ENCODE measurements around the gene SFSWAP.

Gene SFSWAP

GRCh38 chr12:131836714-131837397 lies 126.0 kb downstream of the SFSWAP start:
- DNase-seq = no peak

DNA sequence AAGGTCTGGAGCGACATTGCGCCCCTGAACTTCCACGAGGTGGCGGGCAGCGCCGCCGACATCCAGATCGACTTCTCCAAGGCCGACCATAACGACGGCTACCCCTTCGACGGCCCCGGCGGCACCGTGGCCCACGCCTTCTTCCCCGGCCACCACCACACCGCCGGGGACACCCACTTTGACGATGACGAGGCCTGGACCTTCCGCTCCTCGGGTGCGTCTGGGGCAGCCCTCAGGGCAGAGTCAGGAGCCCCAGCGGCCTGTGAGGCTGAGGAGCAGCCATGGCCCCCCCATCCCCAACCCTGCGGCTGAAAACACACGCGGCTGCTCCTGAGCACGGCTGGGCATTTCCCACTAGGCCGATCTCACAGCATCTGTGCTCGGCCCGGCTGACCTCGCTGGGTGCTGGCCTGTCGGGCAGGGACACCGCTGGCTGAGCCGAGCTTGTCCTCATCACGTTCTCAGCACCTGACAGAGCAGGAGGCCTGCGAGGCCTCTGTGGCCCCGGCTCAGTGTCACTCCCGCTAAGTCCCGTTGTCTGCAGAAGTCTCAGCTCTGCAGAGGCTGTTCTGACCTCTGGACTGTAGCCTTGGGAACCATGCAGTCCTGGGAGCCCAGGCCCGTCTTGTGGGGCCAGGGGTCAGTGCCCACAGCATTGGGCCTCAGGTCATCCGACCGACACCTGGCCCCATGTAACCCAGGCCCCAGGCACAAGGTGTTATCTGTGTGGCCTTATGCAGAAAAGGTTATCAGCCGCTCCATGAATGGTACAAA lies 129.9 kb downstream of the SFSWAP start:
- DNase-seq = no peak

GRCh38 chr12:131841547-131841946 lies 130.7 kb downstream of the SFSWAP start:
- no peak for DNase-seq

DNA sequence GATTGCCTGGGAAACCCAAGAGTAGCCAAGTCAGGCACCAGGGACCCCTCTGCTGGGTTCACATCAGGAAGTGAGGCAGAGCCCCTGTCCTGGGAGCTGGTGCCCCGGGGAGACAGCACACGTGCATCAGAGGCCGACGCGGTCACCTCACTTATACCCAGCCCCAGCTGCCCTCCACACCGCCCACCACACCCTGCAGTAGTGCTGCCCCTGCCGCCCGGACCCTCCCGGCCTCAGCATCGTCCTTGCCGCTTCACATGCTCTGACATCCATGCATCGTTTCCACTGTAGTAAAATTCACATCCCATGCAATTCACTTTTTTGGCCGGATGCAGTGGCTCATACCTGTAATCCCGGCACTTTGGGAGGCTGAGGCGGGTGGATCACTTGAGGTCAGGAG lies 131.3 kb downstream of the SFSWAP start:
- no peak for DNase-seq

DNA sequence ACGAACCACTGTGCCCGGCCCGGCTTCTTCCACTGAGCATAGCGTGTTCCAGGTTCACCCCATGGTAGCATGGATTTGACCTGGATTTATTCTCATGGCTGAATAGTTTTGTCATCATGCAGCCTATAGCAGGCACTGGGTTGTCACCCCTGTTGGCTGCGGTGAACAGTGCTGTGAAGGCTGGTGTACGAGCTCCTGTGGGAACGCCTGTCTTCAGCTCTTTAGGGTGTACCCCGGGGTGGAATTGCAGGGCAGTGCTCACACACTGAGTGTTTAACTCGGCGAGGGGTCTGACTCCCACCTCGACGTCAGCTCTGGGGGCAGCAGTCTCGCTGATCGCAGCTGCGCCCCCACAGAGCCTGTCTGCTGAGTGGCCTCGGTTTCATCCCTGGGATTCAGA lies 132.6 kb downstream of the SFSWAP start:
- no peak for DNase-seq

- DNase-seq = no peak
Observed at GRCh38 chr12:131844140-131844539, 133.2 kb downstream of the SFSWAP start.

GRCh38 chr12:131844656-131845055 lies 133.8 kb downstream of the SFSWAP start:
- DNase-seq = no peak

DNA sequence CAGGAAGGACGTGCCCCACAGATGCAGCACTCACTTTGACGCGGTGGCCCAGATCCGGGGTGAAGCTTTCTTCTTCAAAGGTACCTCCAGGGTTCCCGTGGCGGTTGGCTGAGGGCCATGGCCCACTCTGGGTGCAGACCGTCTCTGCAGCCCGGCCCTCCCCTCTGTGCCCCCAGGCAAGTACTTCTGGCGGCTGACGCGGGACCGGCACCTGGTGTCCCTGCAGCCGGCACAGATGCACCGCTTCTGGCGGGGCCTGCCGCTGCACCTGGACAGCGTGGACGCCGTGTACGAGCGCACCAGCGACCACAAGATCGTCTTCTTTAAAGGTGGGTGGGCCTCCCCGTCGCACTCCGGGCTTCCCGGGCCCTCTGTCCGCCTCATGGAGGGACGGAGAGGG lies 134.2 kb downstream of the SFSWAP start:
- DNase-seq = no peak

GRCh38 chr12:131847456-131847855 lies 136.6 kb downstream of the SFSWAP start:
- no peak for DNase-seq

GRCh38 chr12:131848753-131849152 lies 137.9 kb downstream of the SFSWAP start:
- DNase-seq = no peak

Data from activated CD4-positive, alpha-beta T cell treated with anti-CD3 and anti-CD28 coated beads, Interleukin-2, amount 50 U/mL, for 48 hours (primary cell).